HEK293 (cell line): ENCODE results near the gene CFAP99.

Experiments used
- GLI2 ChIP-seq: fragments of 450-650 bp; formaldehyde crosslinking; IDR thresholded peaks from 2 replicates; pipeline ENCODE4; 2017; ENCODE audit warnings: missing biosample characterization, missing genetic modification characterization, low read depth, borderline replicate concordance
- GLIS2 ChIP-seq: fragments of 450-650 bp; formaldehyde crosslinking; IDR thresholded peaks from 2 replicates; pipeline ENCODE4 v1.5.1; 2016; ENCODE audit warnings: missing biosample characterization, missing genetic modification characterization
- KLF8 ChIP-seq: fragments of 450-650 bp; formaldehyde crosslinking; IDR thresholded peaks from 2 replicates; pipeline ENCODE4 v1.5.1; 2016; ENCODE audit warnings: missing biosample characterization, missing genetic modification characterization
- MEIS1 ChIP-seq: sonication (generic); formaldehyde crosslinking; IDR thresholded peaks from 2 replicates; pipeline ENCODE4 v1.8.1; 2022; ENCODE audit warnings: missing genetic modification reagents, mild to moderate bottlenecking, borderline replicate concordance
- MZF1 ChIP-seq: fragments of 450-650 bp; formaldehyde crosslinking; IDR thresholded peaks from 2 replicates; pipeline ENCODE4 v1.5.1; 2017; ENCODE audit warnings: missing biosample characterization, missing genetic modification characterization, borderline replicate concordance
- REPIN1 ChIP-seq: fragments of 450-650 bp; formaldehyde crosslinking; IDR thresholded peaks from 2 replicates; pipeline ENCODE4 v1.5.1; 2017; ENCODE audit warnings: missing biosample characterization, missing genetic modification characterization, low read depth
- YY2 ChIP-seq: fragments of 450-650 bp; formaldehyde crosslinking; IDR thresholded peaks from 2 replicates; pipeline ENCODE4 v1.5.1; 2016; ENCODE audit warnings: missing biosample characterization, missing genetic modification characterization
- ZBTB48 ChIP-seq: fragments of 450-650 bp; formaldehyde crosslinking; IDR thresholded peaks from 2 replicates; pipeline ENCODE4 v1.5.1; 2016; ENCODE audit warnings: missing biosample characterization, missing genetic modification characterization
- ZFHX2 ChIP-seq: fragments of 450-650 bp; formaldehyde crosslinking; conservative IDR thresholded peaks from 2 replicates; pipeline ENCODE4 v1.5.1; 2016; ENCODE audit warnings: missing biosample characterization, missing genetic modification characterization
- ZFP3 ChIP-seq: fragments of 450-650 bp; formaldehyde crosslinking; IDR thresholded peaks from 2 replicates; pipeline ENCODE4 v1.5.1; 2016; ENCODE audit warnings: low read depth, missing biosample characterization, missing genetic modification characterization
- ZNF146 ChIP-seq: fragments of 450-650 bp; formaldehyde crosslinking; IDR thresholded peaks from 2 replicates; pipeline ENCODE4 v1.5.1; 2016; ENCODE audit warnings: missing biosample characterization, missing genetic modification characterization
- ZNF174 ChIP-seq: fragments of 450-650 bp; formaldehyde crosslinking; IDR thresholded peaks from 2 replicates; pipeline ENCODE4 v1.5.0; 2017; ENCODE audit warnings: missing biosample characterization, mild to moderate bottlenecking, missing genetic modification characterization
- ZNF202 ChIP-seq: fragments of 450-650 bp; formaldehyde crosslinking; IDR thresholded peaks from 2 replicates; pipeline ENCODE4 v1.5.1; 2016; ENCODE audit warnings: missing biosample characterization, missing genetic modification characterization, borderline replicate concordance
- ZNF302 ChIP-seq: fragments of 450-650 bp; formaldehyde crosslinking; IDR thresholded peaks from 2 replicates; pipeline ENCODE4 v1.5.1; 2016; ENCODE audit warnings: missing biosample characterization, missing genetic modification characterization, low read depth
- ZNF350 ChIP-seq: fragments of 450-650 bp; formaldehyde crosslinking; IDR thresholded peaks from 2 replicates; pipeline ENCODE4 v1.5.0; 2017; ENCODE audit warnings: missing biosample characterization, mild to moderate bottlenecking, missing genetic modification characterization
- ZNF37A ChIP-seq: fragments of 450-650 bp; IDR thresholded peaks from 2 replicates; pipeline ENCODE4 v1.5.1; 2018; ENCODE audit warnings: missing biosample characterization, missing genetic modification characterization
- ZNF404 ChIP-seq: fragments of 450-650 bp; formaldehyde crosslinking; IDR thresholded peaks from 2 replicates; pipeline ENCODE4 v1.5.1; 2017; ENCODE audit warnings: missing biosample characterization, missing genetic modification characterization
- ZNF514 ChIP-seq: fragments of 450-650 bp; formaldehyde crosslinking; IDR thresholded peaks from 2 replicates; pipeline ENCODE4 v1.5.1; 2016; ENCODE audit warnings: missing biosample characterization, missing genetic modification characterization
- ZNF549 ChIP-seq: fragments of 450-650 bp; IDR thresholded peaks from 2 replicates; pipeline ENCODE4 v1.5.1; 2018; ENCODE audit warnings: missing biosample characterization, missing genetic modification characterization, mild to moderate bottlenecking, inconsistent platforms, moderate library complexity
- ZNF585B ChIP-seq: fragments of 450-650 bp; formaldehyde crosslinking; IDR thresholded peaks from 2 replicates; pipeline ENCODE4 v1.5.1; 2016; ENCODE audit warnings: missing biosample characterization, missing genetic modification characterization
- ZNF596 ChIP-seq: fragments of 450-650 bp; IDR thresholded peaks from 2 replicates; pipeline ENCODE4 v1.5.0; 2018; ENCODE audit warnings: missing biosample characterization, mild to moderate bottlenecking, missing genetic modification characterization, moderate library complexity
- ZNF629 ChIP-seq: fragments of 450-650 bp; formaldehyde crosslinking; IDR thresholded peaks from 2 replicates; pipeline ENCODE4 v1.5.1; 2017; ENCODE audit warnings: missing biosample characterization, missing genetic modification characterization
- ZNF664 ChIP-seq: fragments of 450-650 bp; formaldehyde crosslinking; IDR thresholded peaks from 2 replicates; pipeline ENCODE4 v1.5.1; 2016; ENCODE audit warnings: missing biosample characterization, missing genetic modification characterization
- ZNF76 ChIP-seq: fragments of 450-650 bp; formaldehyde crosslinking; IDR thresholded peaks from 2 replicates; pipeline ENCODE4; 2016; ENCODE audit warnings: low read depth, missing biosample characterization, missing genetic modification characterization, borderline replicate concordance
- ZNF768 ChIP-seq: fragments of 450-650 bp; formaldehyde crosslinking; IDR thresholded peaks from 2 replicates; pipeline ENCODE4 v1.5.1; 2018; ENCODE audit warnings: missing biosample characterization, mild to moderate bottlenecking, missing genetic modification characterization
- ZNF776 ChIP-seq: fragments of 450-650 bp; formaldehyde crosslinking; IDR thresholded peaks from 2 replicates; pipeline ENCODE4 v1.5.0; 2017; ENCODE audit warnings: missing biosample characterization, missing genetic modification characterization, borderline replicate concordance
- TF ChIP-seq, protein P1 (sequence below): fragments of 450-650 bp; formaldehyde crosslinking; IDR thresholded peaks from 2 replicates; pipeline ENCODE4 v1.5.1; 2016; ENCODE audit warnings: missing biosample characterization, missing genetic modification characterization
- TF ChIP-seq, protein P2 (sequence below): fragments of 450-650 bp; IDR thresholded peaks from 2 replicates; pipeline ENCODE4 v1.5.1; 2018; ENCODE audit warnings: missing biosample characterization, missing genetic modification characterization
- TF ChIP-seq, protein P3 (sequence below): fragments of 450-650 bp; formaldehyde crosslinking; IDR thresholded peaks from 2 replicates; pipeline ENCODE4 v1.5.1; 2016; ENCODE audit warnings: missing biosample characterization, missing genetic modification characterization
- TF ChIP-seq, protein P4 (sequence below): fragments of 450-650 bp; formaldehyde crosslinking; IDR thresholded peaks from 2 replicates; pipeline ENCODE4 v1.5.0; 2017; ENCODE audit warnings: missing biosample characterization, missing genetic modification characterization, borderline replicate concordance
- TF ChIP-seq, protein P5 (sequence below): fragments of 450-650 bp; formaldehyde crosslinking; IDR thresholded peaks from 2 replicates; pipeline ENCODE4 v1.5.1; 2016; ENCODE audit warnings: missing biosample characterization, missing genetic modification characterization

CFAP99 gene

DNA sequence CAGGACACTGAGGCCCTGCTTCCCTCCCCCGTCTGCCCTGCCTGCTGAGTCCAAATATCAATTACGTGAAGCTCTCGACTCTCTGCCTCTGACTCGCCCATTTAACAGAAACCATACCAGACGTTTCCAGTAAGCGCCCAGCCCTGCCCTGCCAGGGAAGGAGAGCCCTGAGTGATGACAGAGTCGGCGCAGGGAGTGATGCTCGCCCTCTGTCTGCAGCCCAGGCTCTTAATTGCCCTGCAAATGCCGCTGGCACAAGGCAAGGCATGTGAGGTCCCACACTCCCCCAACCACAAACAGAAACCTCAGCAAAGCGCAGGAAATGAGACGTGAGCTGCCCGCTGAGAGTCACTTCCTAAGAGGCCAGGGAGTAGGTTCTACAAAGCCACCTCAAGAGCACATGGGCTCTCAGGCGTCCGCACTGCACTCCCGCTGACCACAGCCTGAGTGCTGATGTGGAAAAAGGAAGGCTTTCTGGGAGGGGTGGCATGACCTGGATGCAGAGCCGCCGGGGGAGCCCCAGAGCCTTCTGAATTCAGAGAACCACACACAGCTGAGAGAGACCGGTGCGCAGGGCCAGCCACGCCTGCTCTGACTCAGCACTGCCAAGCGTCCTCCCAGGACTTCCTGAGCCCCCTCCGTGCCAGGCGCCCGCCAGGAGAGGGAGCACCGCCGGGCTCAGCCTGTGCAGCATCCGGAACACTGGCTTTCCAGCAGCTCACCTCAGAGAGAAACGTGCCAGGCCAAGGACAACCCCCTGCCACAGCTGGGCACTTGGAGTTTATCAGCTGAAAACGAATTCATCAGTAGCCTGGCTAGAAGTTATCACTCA is 5.7 kb upstream of the CFAP99 start (continued):
- TF ChIP-seq, protein P1, sequence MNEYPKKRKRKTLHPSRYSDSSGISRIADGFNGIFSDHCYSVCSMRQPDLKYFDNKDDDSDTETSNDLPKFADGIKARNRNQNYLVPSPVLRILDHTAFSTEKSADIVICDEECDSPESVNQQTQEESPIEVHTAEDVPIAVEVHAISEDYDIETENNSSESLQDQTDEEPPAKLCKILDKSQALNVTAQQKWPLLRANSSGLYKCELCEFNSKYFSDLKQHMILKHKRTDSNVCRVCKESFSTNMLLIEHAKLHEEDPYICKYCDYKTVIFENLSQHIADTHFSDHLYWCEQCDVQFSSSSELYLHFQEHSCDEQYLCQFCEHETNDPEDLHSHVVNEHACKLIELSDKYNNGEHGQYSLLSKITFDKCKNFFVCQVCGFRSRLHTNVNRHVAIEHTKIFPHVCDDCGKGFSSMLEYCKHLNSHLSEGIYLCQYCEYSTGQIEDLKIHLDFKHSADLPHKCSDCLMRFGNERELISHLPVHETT: no peak
- TF ChIP-seq ZNF549 (tag by site-specific recombination): no peak
- TF ChIP-seq, protein P2, sequence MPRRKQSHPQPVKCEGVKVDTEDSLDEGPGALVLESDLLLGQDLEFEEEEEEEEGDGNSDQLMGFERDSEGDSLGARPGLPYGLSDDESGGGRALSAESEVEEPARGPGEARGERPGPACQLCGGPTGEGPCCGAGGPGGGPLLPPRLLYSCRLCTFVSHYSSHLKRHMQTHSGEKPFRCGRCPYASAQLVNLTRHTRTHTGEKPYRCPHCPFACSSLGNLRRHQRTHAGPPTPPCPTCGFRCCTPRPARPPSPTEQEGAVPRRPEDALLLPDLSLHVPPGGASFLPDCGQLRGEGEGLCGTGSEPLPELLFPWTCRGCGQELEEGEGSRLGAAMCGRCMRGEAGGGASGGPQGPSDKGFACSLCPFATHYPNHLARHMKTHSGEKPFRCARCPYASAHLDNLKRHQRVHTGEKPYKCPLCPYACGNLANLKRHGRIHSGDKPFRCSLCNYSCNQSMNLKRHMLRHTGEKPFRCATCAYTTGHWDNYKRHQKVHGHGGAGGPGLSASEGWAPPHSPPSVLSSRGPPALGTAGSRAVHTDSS (tag by site-specific recombination): no peak
- TF ChIP-seq ZNF302 (tag by site-specific recombination): no peak
- TF ChIP-seq, protein P3, sequence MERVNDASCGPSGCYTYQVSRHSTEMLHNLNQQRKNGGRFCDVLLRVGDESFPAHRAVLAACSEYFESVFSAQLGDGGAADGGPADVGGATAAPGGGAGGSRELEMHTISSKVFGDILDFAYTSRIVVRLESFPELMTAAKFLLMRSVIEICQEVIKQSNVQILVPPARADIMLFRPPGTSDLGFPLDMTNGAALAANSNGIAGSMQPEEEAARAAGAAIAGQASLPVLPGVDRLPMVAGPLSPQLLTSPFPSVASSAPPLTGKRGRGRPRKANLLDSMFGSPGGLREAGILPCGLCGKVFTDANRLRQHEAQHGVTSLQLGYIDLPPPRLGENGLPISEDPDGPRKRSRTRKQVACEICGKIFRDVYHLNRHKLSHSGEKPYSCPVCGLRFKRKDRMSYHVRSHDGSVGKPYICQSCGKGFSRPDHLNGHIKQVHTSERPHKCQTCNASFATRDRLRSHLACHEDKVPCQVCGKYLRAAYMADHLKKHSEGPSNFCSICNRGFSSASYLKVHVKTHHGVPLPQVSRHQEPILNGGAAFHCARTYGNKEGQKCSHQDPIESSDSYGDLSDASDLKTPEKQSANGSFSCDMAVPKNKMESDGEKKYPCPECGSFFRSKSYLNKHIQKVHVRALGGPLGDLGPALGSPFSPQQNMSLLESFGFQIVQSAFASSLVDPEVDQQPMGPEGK (tag by site-specific recombination): peak; percentile 72
- TF ChIP-seq REPIN1: no peak
- TF ChIP-seq ZNF146 (tag by site-specific recombination): no peak
- TF ChIP-seq, protein P4, sequence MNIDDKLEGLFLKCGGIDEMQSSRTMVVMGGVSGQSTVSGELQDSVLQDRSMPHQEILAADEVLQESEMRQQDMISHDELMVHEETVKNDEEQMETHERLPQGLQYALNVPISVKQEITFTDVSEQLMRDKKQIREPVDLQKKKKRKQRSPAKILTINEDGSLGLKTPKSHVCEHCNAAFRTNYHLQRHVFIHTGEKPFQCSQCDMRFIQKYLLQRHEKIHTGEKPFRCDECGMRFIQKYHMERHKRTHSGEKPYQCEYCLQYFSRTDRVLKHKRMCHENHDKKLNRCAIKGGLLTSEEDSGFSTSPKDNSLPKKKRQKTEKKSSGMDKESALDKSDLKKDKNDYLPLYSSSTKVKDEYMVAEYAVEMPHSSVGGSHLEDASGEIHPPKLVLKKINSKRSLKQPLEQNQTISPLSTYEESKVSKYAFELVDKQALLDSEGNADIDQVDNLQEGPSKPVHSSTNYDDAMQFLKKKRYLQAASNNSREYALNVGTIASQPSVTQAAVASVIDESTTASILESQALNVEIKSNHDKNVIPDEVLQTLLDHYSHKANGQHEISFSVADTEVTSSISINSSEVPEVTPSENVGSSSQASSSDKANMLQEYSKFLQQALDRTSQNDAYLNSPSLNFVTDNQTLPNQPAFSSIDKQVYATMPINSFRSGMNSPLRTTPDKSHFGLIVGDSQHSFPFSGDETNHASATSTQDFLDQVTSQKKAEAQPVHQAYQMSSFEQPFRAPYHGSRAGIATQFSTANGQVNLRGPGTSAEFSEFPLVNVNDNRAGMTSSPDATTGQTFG: no peak
- no peak for TF ChIP-seq GLI2 (tag by site-specific recombination)
- TF ChIP-seq ZNF76 (tag by site-specific recombination): no peak
- no peak for TF ChIP-seq ZNF350 (tag by site-specific recombination)
- TF ChIP-seq, protein P5, sequence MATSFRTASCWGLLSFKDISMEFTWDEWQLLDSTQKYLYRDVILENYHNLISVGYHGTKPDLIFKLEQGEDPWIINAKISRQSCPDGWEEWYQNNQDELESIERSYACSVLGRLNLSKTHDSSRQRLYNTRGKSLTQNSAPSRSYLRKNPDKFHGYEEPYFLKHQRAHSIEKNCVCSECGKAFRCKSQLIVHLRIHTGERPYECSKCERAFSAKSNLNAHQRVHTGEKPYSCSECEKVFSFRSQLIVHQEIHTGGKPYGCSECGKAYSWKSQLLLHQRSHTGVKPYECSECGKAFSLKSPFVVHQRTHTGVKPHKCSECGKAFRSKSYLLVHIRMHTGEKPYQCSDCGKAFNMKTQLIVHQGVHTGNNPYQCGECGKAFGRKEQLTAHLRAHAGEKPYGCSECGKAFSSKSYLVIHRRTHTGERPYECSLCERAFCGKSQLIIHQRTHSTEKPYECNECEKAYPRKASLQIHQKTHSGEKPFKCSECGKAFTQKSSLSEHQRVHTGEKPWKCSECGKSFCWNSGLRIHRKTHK: no peak
- no peak for TF ChIP-seq ZFHX2 (tag by site-specific recombination)
- no peak for TF ChIP-seq ZNF585B
- no peak for TF ChIP-seq ZNF174
- TF ChIP-seq KLF8 (tag by site-specific recombination): no peak
- TF ChIP-seq YY2 (tag by site-specific recombination): no peak
- no peak for TF ChIP-seq ZNF596 (tag by site-specific recombination)
- TF ChIP-seq ZNF768 (tag by site-specific recombination): no peak; the same call in 1 of the 2 replicates
- TF ChIP-seq MZF1 (tag by site-specific recombination): no peak
- TF ChIP-seq ZNF629 (tag by site-specific recombination): 0 out of 2 replicates have a peak, but pooled peaks have one; percentile 18
- TF ChIP-seq ZNF404 (tag by site-specific recombination): no peak
- peak; percentile 28; the same call in 1 of the 2 replicates for TF ChIP-seq GLIS2 (tag by site-specific recombination)
- no peak for TF ChIP-seq ZNF514
- TF ChIP-seq ZFP3 (tag by site-specific recombination): no peak
- TF ChIP-seq ZNF664 (tag by site-specific recombination): no peak
- no peak for TF ChIP-seq ZNF202 (tag by site-specific recombination)
- no peak for TF ChIP-seq ZBTB48 (tag by site-specific recombination)
- TF ChIP-seq ZNF37A (tag by site-specific recombination): no peak
- TF ChIP-seq ZNF776 (tag by site-specific recombination): no peak
- no peak for TF ChIP-seq MEIS1 (CRISPR knock-in tag)
